K562 (cell line): ENCODE results near the gene ZSWIM4. TPM values are rescaled to one million over a fixed set of nuclear protein-coding genes. Genes with fewer than 3 reads are reported as not detected.

Source experiments
- BMI1 ChIP-seq: fragments of 150-350 bp; IDR thresholded peaks from 2 replicates; pipeline ENCODE4 v1.6.1; 2014; ENCODE audit warnings: low read length
- ELF2 ChIP-seq: fragments of 250-450 bp; sonication (Bioruptor Pico); IDR thresholded peaks from 2 replicates; pipeline ENCODE4 v1.5.0; 2021; ENCODE audit warnings: mild to moderate bottlenecking
- ELF4 ChIP-seq: fragments of 450-650 bp; formaldehyde crosslinking; IDR thresholded peaks from 2 replicates; pipeline ENCODE4 v1.4.0; 2022; ENCODE audit warnings: missing genetic modification characterization
- HDAC2 ChIP-seq: fragments of 450-650 bp; IDR thresholded peaks from 2 replicates; pipeline ENCODE4 v1.6.1; 2016; ENCODE audit warnings: mild to moderate bottlenecking
- HNRNPLL ChIP-seq: fragments of 200-400 bp; formaldehyde crosslinking; IDR thresholded peaks from 2 replicates; pipeline ENCODE4 v1.6.1; 2017; ENCODE audit warnings: low read length, low read depth, mild to moderate bottlenecking; ENCODE audit not compliant: poor library complexity, severe bottlenecking
- MAFG ChIP-seq: fragments of 450-650 bp; conservative IDR thresholded peaks from 2 replicates; pipeline ENCODE4 v1.6.1; 2016; ENCODE audit warnings: missing genetic modification characterization, missing compliant biosample characterization
- MBD2 ChIP-seq: sonication (generic); IDR thresholded peaks from 2 replicates; pipeline ENCODE4 v1.6.1; 2016; ENCODE audit warnings: low read depth, borderline replicate concordance
- MYC ChIP-seq, 2 experiments: fragments of 250-450 bp in 1 of 2; sonication (Bioruptor Pico) in 1 of 2; IDR thresholded peaks; 2 replicates each; pipeline versions ENCODE4 v1.5.1 to v1.6.1; 2012 to 2021; ENCODE audit warnings: low read depth in 2 of 2, borderline replicate concordance in 1 of 2, improper control_type of control experiment in 1 of 2, low read length in 1 of 2, mild to moderate bottlenecking in 1 of 2, moderate library complexity in 1 of 2
- NFYB ChIP-seq: IDR thresholded peaks from 2 replicates; pipeline ENCODE4 v1.6.1; 2011; ENCODE audit warnings: mild to moderate bottlenecking, moderate library complexity; ENCODE audit not compliant: insufficient read length; ENCODE audit errors: extremely low read depth
- NR1H2 ChIP-seq: sonication (generic); formaldehyde crosslinking; IDR thresholded peaks from 2 replicates; pipeline ENCODE4 v1.4.0; 2020; ENCODE audit warnings: mild to moderate bottlenecking, missing genetic modification reagents
- PCBP1 ChIP-seq: fragments of 200-400 bp; formaldehyde crosslinking; IDR thresholded peaks from 2 replicates; pipeline ENCODE4 v1.6.1; 2018; ENCODE audit warnings: mild to moderate bottlenecking, low read depth, low read length; ENCODE audit not compliant: poor library complexity, severe bottlenecking
- POLR2AphosphoS2 ChIP-seq: IDR thresholded peaks from 2 replicates; pipeline ENCODE4 v1.6.1; 2012; ENCODE audit warnings: low read length, improper control_type of control experiment
- RBM39 ChIP-seq: fragments of 200-400 bp; formaldehyde crosslinking; optimal IDR thresholded peaks from 2 replicates; pipeline ENCODE3; 2018; ENCODE audit warnings: low read depth, low read length
- SPI1 ChIP-seq: IDR thresholded peaks from 2 replicates; pipeline ENCODE4 v1.6.1; 2011; ENCODE audit warnings: low read depth, low read length, control low read depth, borderline replicate concordance
- SUPT5H ChIP-seq: fragments of 450-650 bp; IDR thresholded peaks from 2 replicates; pipeline ENCODE4 v1.6.1; 2016
- ZFPM2 ChIP-seq: fragments of 250-450 bp; sonication (Bioruptor Pico); IDR thresholded peaks from 2 replicates; pipeline ENCODE4 v1.5.1; 2022; ENCODE audit warnings: mild to moderate bottlenecking
- ZSCAN29 ChIP-seq: fragments of 450-650 bp; IDR thresholded peaks from 2 replicates; pipeline ENCODE4 v1.6.1; 2017
- polyA plus RNA-seq, 8 experiments: library from polyadenylated mRNA; depleted of rRNA in 4 of 8; stranded (reverse) in 5 of 8; unstranded in 3 of 8; fragments of >200 nt; fragmentation: Nextera tagmentation in 2 of 8; fragmentation: Illumina TruSeq in 1 of 8; extraction: Ambion mirVana in 2 of 8; extraction: Trizol in 1 of 8; gene quantifications; 2 replicates each; pipeline versions ENCODE4 v1.2.1 to v1.2.3, GENCODE V29; 2011 to 2014; ENCODE audit warnings: inconsistent platforms in 1 of 8, missing spikeins in 1 of 8
- total RNA-seq, 7 experiments: library from RNA; depleted of rRNA in 6 of 7; stranded (reverse); fragments of >200 nt in 6 of 7; fragmentation: Illumina TruSeq in 2 of 7; extraction: Trizol in 2 of 7; gene quantifications; 2 replicates each; pipeline versions ENCODE4 v1.2.1 to v1.2.3, GENCODE V29; 2011 to 2021; ENCODE audit warnings: low replicate concordance in 1 of 7
- TF ChIP-seq, protein P1 (sequence below): fragments of 200-600 bp; sonication (generic); IDR thresholded peaks from one replicate; pipeline ENCODE4 v1.6.1; 2012; ENCODE audit warnings: mild to moderate bottlenecking, low read depth, low read length, inconsistent platforms

Gene ZSWIM4
- total and polyA plus RNA-seq, 9 of the 15 experiments (the other 6 are each of a cell fraction or from before 2014, with no cell fraction given) = 0.25 to 3.7 (median 0.79) TPM; not detected in 2

GRCh38 chr19:13833330-13834243 is 38.3 kb downstream of the ZSWIM4 start (continued):
- peak; percentile 42; the same call in 1 of the 2 replicates for TF ChIP-seq MYC (IDR thresholded peaks at IDR 0.05; ENCODE audit: low read depth, low read length)
- TF ChIP-seq MYC (CRISPR knock-in tag; IDR thresholded peaks at IDR 0.05; ENCODE audit: borderline replicate concordance, low read depth) = no peak
- TF ChIP-seq SUPT5H = peak; percentile 57
- 0 out of 2 replicates have a peak, but pooled peaks have one; percentile 83 for TF ChIP-seq ZFPM2
- peak; percentile 88; the same call in 1 of the 2 replicates for TF ChIP-seq POLR2AphosphoS2
- peak; percentile 83 for TF ChIP-seq PCBP1
- no peak for TF ChIP-seq MAFG (tag)
- no peak for TF ChIP-seq ELF4
- TF ChIP-seq HNRNPLL = peak; percentile 52
- no peak for TF ChIP-seq BMI1
- no peak for TF ChIP-seq RBM39
- peak; percentile 46; the same call in 1 of the 2 replicates for TF ChIP-seq ELF2 (CRISPR knock-in tag)
- peak; percentile 44; the same call in 1 of the 2 replicates for TF ChIP-seq NR1H2 (CRISPR knock-in tag)
- peak; percentile 99 for TF ChIP-seq NFYB
- TF ChIP-seq, protein P1, sequence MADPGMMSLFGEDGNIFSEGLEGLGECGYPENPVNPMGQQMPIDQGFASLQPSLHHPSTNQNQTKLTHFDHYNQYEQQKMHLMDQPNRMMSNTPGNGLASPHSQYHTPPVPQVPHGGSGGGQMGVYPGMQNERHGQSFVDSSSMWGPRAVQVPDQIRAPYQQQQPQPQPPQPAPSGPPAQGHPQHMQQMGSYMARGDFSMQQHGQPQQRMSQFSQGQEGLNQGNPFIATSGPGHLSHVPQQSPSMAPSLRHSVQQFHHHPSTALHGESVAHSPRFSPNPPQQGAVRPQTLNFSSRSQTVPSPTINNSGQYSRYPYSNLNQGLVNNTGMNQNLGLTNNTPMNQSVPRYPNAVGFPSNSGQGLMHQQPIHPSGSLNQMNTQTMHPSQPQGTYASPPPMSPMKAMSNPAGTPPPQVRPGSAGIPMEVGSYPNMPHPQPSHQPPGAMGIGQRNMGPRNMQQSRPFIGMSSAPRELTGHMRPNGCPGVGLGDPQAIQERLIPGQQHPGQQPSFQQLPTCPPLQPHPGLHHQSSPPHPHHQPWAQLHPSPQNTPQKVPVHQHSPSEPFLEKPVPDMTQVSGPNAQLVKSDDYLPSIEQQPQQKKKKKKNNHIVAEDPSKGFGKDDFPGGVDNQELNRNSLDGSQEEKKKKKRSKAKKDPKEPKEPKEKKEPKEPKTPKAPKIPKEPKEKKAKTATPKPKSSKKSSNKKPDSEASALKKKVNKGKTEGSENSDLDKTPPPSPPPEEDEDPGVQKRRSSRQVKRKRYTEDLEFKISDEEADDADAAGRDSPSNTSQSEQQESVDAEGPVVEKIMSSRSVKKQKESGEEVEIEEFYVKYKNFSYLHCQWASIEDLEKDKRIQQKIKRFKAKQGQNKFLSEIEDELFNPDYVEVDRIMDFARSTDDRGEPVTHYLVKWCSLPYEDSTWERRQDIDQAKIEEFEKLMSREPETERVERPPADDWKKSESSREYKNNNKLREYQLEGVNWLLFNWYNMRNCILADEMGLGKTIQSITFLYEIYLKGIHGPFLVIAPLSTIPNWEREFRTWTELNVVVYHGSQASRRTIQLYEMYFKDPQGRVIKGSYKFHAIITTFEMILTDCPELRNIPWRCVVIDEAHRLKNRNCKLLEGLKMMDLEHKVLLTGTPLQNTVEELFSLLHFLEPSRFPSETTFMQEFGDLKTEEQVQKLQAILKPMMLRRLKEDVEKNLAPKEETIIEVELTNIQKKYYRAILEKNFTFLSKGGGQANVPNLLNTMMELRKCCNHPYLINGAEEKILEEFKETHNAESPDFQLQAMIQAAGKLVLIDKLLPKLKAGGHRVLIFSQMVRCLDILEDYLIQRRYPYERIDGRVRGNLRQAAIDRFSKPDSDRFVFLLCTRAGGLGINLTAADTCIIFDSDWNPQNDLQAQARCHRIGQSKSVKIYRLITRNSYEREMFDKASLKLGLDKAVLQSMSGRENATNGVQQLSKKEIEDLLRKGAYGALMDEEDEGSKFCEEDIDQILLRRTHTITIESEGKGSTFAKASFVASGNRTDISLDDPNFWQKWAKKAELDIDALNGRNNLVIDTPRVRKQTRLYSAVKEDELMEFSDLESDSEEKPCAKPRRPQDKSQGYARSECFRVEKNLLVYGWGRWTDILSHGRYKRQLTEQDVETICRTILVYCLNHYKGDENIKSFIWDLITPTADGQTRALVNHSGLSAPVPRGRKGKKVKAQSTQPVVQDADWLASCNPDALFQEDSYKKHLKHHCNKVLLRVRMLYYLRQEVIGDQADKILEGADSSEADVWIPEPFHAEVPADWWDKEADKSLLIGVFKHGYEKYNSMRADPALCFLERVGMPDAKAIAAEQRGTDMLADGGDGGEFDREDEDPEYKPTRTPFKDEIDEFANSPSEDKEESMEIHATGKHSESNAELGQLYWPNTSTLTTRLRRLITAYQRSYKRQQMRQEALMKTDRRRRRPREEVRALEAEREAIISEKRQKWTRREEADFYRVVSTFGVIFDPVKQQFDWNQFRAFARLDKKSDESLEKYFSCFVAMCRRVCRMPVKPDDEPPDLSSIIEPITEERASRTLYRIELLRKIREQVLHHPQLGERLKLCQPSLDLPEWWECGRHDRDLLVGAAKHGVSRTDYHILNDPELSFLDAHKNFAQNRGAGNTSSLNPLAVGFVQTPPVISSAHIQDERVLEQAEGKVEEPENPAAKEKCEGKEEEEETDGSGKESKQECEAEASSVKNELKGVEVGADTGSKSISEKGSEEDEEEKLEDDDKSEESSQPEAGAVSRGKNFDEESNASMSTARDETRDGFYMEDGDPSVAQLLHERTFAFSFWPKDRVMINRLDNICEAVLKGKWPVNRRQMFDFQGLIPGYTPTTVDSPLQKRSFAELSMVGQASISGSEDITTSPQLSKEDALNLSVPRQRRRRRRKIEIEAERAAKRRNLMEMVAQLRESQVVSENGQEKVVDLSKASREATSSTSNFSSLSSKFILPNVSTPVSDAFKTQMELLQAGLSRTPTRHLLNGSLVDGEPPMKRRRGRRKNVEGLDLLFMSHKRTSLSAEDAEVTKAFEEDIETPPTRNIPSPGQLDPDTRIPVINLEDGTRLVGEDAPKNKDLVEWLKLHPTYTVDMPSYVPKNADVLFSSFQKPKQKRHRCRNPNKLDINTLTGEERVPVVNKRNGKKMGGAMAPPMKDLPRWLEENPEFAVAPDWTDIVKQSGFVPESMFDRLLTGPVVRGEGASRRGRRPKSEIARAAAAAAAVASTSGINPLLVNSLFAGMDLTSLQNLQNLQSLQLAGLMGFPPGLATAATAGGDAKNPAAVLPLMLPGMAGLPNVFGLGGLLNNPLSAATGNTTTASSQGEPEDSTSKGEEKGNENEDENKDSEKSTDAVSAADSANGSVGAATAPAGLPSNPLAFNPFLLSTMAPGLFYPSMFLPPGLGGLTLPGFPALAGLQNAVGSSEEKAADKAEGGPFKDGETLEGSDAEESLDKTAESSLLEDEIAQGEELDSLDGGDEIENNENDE = no peak
- peak; percentile 90 for TF ChIP-seq MBD2
- TF ChIP-seq ZSCAN29 = no peak; the same call in 1 of the 2 replicates
- TF ChIP-seq SPI1 = no peak
- TF ChIP-seq HDAC2 = no peak
